ENCODE measurements around the gene NOCT. TPM values are rescaled to one million over a fixed set of nuclear protein-coding genes. Genes with fewer than 3 reads are reported as not detected.
"Not testable (repeated sequence)": the region's sequence is repeated elsewhere in the genome, so short reads cannot be mapped to it uniquely, and the experiment has no call there.

Gene NOCT, protein sequence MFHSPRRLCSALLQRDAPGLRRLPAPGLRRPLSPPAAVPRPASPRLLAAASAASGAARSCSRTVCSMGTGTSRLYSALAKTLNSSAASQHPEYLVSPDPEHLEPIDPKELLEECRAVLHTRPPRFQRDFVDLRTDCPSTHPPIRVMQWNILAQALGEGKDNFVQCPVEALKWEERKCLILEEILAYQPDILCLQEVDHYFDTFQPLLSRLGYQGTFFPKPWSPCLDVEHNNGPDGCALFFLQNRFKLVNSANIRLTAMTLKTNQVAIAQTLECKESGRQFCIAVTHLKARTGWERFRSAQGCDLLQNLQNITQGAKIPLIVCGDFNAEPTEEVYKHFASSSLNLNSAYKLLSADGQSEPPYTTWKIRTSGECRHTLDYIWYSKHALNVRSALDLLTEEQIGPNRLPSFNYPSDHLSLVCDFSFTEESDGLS
- total RNA-seq, result 30.6 TPM

DNA sequence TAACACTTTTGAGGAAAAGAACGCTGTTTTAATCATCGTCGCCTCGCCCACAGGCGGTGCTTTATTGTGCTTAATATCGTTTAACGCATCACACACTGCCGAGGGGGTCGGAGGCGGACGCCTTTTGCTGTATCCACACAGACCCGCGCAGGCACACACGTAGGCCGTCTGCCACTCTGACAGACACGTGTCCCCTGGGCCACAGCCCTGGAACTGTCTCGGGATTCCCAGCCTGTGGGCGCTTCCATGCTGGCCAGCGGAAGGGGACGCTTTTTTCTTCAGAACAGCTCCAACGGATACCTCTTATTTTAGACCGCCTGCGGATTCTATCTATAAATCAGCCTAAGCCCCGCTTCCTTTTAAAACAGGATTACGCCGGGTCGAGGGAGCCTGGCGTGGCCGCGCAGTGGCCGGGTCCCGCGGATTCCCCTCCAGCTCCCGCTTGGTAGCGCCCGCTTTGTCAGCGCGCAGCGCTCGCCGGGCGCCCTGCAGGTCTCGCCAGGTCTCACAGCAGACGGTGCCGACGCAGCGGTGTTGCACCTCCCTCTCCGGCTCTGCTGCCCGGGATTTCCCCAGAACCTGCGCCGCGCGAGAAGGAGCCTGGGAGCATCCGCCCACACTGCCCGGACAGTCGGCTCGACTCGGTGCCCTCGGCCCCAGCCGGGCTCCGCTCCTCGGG, at the start of gene NOCT:
NOCT (plus strand) TSS at position 513 of the 679 bp plus-strand sequence. CDS start 201 bp downstream, outside the sequence.
- peak; percentile 78 for DNase-seq

DNA sequence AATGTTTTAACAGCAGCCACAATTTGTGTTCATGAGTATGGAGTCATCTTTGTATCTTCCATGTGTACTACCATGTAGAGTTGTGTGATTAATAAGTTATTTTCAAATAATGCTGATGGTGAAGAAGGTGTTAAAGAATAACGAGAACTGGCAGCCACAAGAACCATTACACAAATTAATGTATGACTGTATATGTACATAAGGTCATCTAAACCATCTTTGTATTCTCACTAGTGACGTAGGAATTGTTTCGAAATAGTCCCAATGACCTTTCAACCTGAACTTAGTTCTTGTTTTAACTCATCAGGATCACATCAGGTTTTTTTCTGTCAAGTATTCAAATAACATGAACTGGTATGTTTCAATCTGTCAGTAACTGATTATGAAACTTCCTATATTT, 48.3 kb upstream of the NOCT start:
- DNase-seq, result no peak

GRCh38 chr4:138972956-138973801, 42.4 kb upstream of the NOCT start:
- DNase-seq, result no peak

- DNase-seq, result no peak
Measured at GRCh38 chr4:138975225-138975624, 40.4 kb upstream of the NOCT start.

- no peak for DNase-seq
Measured at GRCh38 chr4:138976526-138976925, 39.1 kb upstream of the NOCT start.

GRCh38 chr4:138977524-138977923, 38.1 kb upstream of the NOCT start:
- DNase-seq, result no peak

- DNase-seq, result no peak
Measured at GRCh38 chr4:138978028-138978585, 37.5 kb upstream of the NOCT start.

GRCh38 chr4:138978600-138978999, 37.0 kb upstream of the NOCT start:
- no peak for DNase-seq

DNA sequence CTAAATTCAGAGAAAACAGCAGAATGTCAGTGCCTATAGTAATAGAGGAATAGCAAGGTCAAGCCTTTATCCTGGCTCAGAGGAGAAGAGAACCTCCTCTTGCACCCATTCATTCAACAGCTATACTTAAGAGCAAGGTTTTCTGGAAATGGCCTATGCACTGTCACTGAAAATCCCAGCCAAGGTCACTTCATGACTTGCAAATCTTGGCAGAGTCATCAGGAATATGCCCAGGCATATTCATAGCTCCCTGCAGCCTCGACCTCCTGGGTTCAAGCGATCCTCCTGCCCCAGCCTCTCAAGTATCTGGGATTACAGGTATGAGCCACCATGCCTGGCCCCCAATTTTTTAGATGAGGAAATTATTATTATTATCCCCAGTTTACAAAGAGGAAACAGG, 35.8 kb upstream of the NOCT start:
- DNase-seq, result no peak

DNA sequence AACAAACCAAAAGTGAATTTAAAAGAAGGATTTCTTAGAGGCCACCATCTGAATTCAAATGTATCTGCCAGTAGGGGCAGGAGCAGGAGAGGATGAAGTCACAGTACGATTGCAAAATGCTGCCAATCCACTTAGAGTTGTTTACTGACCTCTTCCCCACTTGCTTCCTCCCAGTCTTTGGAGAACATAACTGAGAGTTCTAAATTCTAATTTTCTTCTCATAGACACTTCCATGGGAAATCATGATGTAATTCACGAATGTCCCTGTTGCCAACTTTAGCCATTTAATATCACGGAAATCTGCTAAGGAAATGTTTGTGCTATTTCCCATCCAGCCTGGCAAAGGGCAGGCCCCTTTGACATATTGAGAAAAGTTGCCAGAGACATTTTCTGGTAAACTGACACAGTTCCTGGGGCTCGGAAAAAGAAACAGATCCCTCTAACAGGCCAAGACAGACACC, 33.6 kb upstream of the NOCT start:
- no peak for DNase-seq

DNA sequence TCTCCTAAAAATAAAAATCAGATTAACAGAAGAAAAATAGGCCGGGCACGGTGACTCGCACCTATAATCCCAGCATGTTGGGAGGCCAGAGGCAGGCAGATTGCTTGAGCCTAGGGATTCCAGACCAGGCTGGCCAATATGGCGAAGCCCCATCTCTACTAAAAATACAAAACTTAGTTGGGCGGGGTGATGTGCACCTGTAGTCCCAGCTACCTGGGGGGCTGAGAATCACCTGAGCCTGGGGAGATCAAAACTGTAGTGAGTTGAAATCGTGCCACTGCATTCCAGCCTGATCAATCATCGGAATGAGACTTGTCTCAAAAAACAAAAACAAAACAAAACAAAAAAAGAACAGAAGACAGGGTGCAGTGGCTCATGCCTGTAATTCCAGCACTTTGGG, 32.8 kb upstream of the NOCT start:
- DNase-seq, result no peak

DNA sequence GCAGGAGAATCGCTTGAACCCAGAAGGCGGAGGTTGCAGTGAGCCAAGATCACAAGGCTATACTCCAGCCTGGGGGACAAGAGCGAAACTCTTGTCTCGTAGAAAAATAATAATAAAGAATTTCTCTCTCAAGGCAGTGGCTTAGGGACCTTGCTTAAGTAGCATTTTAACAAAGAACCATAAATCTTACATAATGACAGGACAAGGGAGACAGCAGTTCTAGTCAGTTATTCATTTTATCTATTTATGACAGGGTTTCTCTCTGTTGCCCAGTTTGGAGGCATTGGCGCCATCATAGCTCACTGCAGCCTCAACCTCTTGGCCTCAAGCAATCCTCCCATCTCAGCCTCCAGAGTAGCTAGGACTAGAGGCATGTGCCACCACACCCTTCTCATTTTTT, 31.9 kb upstream of the NOCT start:
- no peak for DNase-seq

DNA sequence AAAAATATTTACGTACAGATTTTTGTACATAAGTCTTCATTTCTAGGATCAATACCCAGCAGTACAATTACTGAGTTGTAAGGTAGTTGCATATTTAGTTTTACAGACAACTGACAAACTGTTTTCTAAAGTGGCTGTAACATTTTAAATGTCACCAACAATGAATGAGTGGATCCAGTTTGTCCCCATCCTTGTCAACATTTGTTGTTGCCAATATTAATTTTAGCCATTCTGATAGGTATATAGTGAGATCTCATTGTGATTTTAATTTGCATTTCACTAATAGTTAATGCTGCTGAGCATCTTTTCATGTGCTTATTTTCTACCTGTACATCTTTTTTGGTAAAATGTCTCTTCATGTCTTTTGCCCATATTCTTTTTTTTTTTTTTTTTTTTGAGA, 30.9 kb upstream of the NOCT start:
- no peak for DNase-seq

- no peak for DNase-seq
Measured at GRCh38 chr4:138992676-138993075, 22.9 kb upstream of the NOCT start.

DNA sequence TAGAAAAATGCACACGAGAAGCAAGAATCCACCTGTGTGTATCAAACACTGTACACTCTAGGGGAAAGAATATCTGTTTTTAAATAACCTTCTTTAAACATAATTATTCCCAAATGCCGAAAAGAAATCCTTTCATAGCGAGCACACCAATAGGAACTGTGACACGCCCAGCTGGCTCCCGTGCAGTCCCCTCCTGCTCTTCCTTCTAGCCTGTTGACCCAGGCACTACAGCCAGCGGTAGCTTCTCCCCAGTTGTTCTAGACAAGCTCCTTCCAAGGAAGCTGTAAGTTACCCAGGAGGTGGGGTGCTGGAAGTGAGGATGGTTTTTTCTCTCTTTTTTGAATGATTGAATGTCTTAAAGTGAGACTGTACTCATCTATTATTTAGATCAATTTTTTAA, 19.5 kb upstream of the NOCT start:
- no peak for DNase-seq

GRCh38 chr4:138999666-139000065, 15.9 kb upstream of the NOCT start:
- DNase-seq, result no peak

GRCh38 chr4:139000134-139000533, 15.4 kb upstream of the NOCT start:
- DNase-seq, result not testable (repeated sequence)

DNA sequence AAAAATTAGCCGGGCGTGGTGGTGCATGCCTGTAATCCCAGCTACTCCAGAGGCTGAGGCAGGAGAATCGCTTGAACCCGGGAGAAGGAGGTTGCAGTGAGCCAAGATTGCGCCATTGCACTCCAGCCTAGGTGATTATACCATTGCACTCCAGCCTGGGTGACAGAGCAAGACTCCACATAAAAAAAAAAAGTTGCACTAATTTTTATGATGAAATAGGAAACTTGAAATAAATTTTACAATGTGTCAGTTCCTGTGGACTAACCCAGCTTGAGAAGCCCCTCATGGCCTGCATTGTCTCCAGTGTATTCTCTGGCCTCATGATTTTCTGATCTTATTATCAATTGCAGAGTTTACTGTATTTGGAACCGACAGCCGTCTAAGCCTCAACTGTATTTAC, 14.2 kb upstream of the NOCT start:
- not testable (repeated sequence) for DNase-seq

DNA sequence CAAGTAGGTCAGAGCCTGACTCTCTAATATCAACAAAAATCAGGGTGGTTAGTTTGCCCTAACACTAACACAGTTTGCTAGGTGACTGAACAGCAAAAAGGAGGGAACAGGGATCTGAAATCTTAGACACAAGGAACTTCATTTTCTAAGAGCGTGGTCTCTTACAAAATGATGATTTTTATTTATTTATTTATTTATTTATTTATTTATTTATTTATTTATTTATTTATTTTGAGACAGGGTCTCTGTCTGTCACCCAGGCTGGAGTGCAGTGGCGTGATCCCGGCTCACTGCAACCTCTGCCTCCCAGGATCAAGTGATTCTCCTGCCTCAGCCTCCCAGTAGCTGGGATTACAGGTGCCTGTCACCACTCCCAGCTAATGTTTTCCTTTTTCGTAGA, 11.9 kb upstream of the NOCT start:
- not testable (repeated sequence) for DNase-seq

GRCh38 chr4:139005774-139006173, 9.8 kb upstream of the NOCT start:
- DNase-seq, result no peak

DNA sequence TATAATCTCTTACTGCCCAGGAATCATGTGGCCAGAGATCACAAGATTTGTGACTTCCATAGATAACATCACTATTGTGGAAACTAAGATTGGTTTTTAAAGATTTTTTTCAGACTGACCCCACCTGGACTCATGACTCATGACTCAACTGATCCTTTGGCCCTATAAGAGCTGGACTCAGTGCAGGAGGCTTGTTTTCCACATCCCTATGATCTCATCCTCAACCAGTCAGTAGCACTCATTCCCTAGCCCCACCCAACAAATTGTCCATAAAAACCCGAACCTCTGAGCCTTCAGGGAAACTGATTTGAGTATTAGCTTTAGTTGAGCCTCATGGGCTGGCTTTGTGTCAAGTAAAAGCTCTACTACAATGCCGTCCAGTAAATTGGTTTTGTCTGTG, 7.9 kb upstream of the NOCT start:
- no peak for DNase-seq

DNA sequence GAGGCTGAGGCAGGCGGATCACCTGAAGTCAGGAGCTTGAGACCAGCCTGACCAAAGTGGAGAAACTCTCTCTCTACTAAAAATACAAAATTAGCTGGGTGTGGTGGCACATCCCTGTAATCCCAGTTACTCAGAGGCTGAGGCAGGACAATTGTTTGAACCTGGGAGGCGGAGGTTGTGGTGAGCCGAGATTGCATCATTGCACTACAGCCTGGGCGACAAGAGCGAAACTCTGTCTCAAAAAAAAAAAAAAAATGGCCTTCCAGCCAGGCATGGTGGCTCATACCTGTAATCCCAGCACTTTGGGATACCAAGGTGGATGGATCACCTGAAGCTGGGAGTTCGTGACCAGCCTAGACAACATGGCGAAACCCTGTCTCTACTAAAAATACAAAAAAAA, 7.3 kb upstream of the NOCT start:
- not testable (repeated sequence) for DNase-seq

DNA sequence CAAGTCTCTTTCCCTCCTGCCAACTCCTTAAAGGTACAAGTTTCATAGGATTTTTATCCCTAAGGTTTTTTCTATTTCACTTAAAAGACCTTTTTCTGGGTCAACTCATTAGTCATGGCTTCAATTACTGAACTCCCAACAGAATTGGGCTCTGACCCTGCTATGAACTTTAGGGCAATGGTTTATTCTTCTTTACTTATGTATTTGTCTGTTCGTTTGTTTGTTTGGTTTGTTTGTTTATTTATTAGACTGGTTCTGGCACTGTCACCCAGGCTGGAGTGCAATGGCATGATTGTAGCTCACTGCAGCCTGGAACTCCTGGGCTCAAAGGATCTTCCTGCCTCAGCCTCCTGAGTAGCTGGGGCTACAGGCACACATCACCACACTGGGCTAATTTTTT, 5.9 kb upstream of the NOCT start:
- no peak for DNase-seq
